HG03103 (cell line): ENCODE measurements around the gene GABRB1.

ENCODE experiments used
- ATAC-seq: cut with Tn5 transposase; IDR thresholded peaks from one replicate; pipeline ENCODE4 v1.9.1; 2021; ENCODE audit warnings: low read depth; ENCODE audit not compliant: unreplicated experiment

The GABRB1 gene

DNA sequence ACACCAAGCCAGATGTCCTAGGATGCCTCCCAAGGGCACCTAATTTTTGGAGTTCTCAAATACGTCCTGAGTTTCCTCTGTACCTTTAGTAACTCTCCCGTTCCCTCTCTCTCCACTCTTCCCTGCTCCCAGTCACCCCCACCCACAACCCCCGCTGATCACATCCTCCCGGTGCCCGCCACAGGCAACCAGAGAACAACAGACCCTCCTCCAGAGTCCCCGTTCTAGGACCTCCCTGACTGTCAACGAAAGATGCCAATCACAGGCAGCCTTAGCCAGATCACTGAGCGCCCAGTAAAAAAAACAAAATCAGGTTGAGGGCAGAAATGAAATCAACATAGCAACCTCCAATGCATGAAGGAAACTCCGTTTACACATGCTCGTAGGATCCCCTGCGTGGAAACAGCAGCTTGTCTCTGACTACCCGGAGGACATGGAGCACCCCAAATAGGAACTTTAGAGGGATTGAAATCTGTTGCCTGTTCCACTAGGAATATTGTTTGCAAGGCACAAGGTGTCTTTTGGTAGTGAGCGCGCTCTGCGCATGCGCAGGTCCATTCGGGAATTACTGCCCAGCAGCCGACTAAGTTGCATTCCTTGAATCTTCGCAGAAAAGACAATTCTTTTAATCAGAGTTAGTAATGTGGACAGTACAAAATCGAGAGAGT lies at the start of gene GABRB1:
Gene GABRB1 (plus strand): TSS at position 557 of the 668 bp plus-strand sequence.
- ATAC-seq: no peak

DNA sequence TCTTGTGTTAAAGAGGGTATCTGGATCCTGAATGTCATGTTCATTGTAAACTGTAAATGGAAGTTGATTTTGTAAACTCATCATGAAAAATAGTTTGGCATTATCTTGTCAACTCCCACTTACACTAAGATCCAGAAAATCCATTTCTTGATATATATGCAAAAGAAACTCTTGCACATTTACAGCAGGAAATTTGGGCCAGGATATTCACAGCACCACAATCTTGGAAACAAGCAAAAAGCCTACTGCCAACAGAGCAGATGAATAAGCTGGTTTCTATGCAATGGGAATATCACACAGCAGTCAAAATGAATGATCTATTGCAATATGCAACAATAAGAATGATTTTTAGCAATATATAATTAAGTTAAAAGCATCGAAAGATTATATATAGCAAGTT lies 46.6 kb upstream of the GABRB1 start:
- ATAC-seq: no peak

DNA sequence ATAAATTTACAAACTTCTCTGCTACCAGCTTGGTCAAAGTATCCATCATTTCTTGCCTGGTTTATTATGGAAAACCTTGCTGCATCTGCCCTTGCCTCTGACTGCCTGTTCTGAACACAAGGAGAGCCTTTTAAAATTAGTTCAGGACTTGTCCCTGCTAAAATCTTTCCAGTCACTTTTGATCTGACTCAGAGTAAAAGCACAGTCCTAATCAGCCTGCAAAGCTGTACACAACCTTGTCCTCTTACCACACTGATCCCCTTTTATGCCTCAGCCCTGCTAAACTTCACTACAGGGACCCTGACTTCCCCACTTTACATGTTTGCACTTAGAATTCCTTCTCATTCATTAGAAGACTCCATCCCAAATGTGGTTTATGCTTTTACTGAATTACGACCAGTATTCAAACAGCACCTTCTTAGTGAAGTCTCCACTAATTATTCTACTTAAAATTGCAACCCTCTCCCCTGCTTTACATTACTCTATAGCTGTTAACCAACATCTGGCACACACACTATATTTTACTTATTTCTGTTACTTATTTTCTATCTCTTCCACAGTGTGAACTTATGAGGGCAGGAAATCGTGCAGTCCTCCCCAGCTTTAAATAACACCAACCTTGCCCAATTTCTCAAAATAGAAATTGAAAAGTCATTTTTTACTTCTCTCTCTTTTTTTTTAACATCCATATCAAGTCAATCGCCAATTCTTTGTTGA lies 44.3 kb upstream of the GABRB1 start:
- no peak for ATAC-seq

DNA sequence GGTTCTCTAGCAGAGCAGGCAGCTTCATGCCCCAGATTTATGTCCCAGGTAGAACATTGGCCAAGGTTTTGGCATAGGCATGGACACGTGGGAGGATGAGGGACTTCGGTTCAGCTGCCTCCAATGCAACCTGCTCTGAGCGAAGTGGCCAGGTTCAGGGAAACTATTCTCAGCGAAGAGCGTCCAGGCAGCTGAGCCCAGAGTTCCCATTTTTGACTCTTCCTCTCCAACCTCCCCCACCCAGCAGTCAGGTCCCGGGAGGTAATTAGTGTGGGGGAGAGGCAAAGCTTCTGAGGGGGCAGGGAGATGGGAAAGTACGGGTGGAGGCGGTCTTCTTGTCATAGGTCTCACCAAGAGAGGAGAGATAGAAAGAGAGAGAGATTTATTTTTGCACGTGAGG lies 39.0 kb upstream of the GABRB1 start:
- no peak for ATAC-seq

DNA sequence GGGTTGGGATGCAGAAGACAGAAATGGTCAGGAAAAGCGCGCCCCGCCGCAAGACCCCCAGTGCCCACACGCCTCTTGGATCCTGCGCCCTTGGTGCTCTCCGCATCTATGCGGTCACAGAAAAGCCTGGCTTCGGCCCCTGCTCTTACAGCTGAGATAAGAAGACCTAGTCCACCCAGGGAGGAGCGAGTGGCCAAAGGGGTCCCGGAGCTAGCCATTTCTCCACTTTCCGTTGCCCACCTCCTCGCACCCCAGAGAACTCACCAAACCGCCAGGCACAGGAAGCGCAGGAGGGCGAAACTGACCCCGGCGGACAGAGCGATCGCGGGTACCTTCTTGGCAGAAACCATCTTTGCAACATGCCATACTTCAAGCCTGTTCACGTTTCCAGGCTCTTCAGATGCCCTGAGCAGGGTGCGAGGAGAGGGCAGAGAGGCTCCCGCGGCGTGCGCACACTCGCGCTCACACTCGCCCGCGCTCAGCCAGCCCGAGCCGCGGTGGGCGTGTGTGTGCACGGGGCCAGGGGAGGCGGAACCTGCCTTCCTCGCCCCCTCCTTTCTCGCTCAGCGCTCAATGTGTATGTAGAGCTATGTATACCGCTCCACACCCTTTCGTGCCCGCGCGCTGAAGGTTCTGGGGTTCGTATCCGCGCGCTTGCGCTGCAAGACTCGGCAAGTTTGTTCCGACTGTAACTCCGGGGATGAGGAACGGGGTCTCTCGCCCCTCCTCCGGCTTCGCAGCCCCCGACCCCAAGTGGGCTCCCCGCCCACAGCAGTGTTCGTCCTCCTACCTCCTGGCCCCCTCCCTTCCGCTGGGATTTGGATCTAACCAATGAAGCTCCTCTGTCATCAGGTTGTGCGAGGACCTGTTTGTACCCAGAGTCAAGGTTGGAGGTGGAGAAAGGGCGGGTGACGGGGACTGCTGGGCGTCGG lies 38.0 kb upstream of the GABRB1 start, which contains the start of gene GABRA4:
Gene GABRA4 (minus strand): TSS at position 507 of the 932 bp plus-strand sequence. CDS start 157 bp downstream, at position 350.
- no peak for ATAC-seq

DNA sequence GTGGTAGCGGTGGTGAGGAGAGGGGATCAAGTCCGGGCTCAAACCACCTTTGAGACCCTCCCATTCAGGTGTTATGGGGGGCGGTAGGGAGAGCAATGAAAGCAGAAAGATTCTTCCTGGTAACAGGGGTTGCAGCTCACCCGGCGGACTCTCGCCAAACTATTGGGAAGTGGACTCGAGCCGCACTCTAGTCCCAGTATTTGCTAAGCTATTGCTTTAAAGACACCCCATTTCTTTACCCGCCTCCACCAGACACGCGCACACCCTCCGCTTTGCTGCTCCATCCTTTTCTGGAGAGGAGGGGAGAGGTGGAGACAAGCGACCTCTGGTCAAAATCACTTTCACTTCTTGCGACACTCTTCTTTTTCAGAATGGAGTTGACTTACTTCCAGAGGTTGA lies 37.4 kb upstream of the GABRB1 start:
- ATAC-seq: no peak

DNA sequence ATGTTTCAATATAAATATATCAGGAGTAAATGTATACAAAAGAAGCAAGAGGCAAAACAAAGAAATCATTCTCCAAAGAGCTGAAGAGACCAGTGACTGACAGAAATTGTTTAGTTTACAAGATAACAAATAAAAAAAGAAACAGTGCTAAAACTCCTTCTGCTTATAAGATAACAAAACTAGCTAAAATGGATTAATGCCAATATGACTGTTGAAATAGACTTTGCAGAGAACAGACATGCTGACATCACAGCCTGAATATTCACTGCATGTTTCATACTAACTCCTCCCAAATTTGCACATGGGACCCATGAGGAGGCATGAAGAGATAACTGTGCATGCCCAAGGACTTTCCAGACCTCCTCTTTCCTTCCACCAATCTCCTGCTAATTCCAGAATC lies 31.8 kb upstream of the GABRB1 start:
- ATAC-seq: no peak

DNA sequence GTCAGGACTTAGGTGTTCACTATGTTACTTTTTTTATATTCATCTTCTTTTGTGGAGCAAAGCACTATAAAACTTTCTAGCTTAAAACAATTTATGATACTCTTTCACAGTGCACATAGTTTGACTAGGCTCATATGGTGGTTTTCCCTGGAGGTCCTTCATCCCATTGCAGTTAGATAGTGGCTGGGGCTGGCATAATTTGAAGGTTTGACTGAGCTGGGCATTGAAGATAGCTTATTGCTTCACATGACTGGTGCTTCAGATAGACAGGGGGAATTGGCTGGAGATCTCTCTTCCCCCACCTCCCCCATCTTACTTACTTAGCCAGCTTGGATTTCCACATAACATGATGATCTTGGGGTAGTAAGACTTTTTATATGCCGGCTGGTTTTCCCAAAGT lies 31.0 kb upstream of the GABRB1 start:
- no peak for ATAC-seq

DNA sequence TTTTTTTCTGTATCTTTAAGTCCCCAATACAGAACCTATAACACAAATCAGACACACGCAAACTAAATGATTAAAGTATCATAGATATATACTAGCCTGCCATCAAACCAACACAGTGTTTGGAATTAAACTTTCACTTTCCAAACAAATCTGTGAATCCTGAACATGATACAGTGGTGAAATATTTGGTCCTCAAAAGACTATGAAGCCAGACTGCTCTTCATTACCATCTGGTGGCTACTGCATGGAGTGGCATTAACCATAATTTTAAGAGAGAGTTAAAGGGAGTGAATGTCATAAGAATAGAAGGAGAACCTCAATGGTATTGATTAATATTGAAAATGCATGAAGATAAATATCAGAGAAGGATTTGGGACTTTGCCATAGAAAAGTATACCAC lies 28.8 kb upstream of the GABRB1 start:
- ATAC-seq: no peak

DNA sequence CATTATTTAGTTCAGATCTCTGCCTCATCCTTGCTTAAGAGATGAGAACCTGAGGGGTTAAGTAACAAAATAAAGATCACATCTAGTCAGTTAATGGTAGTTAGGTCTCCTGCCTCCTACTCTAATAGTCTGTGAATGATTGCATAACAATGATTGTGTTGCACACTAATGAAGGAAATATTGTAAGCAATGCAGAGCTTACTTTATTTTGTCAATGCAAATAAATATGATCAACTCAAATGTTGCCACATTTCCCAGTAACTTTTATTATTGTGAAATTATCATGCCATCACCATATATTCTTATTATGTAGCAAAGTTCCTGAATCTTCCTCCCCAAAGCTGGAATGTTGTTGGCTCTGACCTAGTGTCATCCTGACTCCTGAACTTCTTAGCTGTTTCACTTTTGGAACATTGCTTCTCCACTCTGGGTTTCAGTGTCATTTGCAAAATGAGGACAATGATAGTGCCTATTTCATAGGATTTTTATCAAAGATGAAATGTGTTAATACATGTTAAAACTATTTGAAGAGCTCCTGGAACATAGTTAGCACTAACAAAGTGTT lies 20.9 kb upstream of the GABRB1 start:
- no peak for ATAC-seq

DNA sequence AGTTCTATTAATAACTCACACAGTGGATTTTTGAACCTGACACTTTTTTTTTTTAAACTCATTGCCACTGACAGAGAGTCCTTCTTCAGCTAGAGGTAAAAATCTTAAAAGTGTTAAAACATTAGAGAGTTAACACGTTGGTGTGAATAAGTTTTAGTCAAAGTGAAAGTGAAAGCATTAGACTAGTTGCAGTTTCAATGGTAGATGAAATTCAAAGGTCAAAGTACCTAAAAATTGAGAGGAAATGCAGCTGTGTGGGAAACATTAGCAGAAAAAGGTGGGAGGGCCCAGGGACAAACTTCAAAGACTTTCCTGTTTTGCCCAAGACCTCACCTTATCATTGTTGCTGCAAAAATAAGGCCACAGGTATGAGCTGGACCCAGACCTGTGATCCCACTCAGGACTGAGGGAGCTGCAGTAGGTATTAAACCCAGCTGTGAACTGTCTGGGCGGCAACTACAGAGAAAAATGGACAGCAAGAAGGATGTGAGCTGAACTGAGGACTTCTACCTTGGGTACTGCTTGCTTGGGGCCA lies 20.4 kb upstream of the GABRB1 start:
- ATAC-seq: peak; percentile 93

DNA sequence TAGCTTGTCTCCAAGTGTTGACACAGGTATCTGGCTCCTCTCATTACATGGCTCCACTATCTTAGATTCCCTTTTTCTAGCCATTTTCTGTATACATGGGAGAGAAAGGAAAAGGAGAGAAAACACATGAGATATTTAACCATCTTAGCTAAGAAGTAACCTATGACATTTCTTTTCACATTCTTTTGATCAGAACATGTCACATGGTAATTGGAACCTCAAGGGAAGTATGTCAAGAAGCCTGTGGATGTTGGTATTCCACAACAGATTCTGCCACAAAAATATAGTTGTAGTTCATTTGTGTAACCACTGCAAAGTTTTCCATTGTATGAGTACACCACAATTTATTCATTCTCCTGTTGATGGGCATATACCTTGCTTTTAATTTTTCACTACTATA lies 18.7 kb upstream of the GABRB1 start:
- ATAC-seq: no peak

DNA sequence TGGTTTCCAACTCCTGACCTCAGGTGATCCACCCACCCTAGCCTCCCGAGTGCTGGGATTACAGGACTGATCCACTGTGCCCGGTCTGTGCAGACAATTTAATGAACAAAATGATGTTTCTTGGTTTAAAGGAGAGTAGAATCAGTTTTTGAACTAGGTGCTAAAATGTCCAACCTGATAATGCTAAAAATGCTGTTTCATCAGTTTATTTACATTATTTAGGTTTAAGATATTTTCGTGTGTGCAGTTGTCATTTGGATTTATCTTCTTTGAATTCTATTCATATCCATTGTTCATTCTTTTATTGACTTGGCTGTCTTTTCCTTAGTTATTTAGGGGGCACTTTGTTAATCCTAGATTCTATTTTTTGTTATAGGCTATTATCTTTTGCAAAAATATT lies 18.0 kb upstream of the GABRB1 start:
- ATAC-seq: no peak

DNA sequence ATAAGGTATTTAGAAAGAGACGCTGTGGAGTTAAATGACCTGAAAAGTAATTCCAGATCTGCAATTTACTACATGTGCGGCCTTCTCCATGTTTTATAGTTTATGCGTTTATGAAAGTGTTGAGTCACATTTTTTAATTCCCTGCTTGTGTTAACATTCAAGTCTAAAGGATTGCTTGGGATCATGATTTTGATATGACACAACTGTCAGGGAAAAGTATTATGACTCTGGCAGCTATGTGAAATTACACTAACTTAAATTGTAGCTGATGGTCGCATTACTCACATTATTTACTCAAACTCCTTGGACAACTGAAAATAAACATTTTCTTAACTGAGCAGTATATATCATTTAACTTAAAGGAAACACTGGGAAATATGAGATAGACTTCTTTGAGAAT lies 14.3 kb upstream of the GABRB1 start:
- ATAC-seq: no peak

DNA sequence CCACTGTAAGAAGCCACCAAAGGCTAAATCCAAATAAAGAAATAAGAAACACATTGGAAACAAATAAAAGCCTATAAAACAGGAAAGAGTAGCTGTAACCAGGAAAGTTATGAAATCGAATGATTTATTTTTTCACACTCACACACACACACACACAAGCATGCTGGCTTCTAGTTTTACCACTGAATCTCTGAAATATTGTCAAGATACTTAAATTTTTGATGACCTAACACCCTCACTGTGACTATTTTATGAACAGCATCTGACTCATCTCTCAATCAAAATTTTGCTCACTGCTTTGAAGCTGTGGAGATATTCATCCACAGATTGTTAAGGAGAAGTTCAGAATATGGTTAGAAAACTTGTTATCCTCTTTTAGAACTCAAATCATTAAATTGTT lies 13.9 kb upstream of the GABRB1 start:
- ATAC-seq: no peak

DNA sequence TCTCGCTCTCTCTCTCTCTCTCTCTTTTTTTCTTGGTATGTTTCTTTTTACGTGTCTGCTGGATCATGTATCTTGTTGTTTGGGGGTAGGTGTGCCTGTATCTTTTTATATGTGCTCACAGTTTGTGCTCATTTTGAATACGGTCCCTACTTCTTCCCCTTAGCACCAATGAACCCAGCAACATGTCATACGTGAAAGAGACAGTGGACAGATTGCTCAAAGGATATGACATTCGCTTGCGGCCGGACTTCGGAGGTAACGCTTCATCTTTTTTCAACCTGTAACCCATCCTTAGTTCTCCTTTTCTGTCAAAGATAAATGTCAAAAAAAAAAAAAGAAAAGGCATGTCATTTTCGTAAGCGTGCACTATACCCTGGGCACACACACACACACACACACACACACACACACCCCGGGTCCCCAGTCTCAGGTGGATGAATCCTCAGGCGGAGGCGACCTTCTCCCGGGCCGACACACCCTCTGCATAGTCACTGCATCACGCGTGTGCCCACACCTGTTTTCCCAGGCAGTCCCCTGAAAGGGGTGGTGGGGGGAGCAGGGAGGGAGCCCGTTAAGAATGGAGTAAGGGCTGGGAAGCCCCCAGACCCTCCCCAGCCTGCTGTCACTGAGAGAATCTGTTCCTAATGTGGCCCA lies 511 bp downstream of the GABRB1 start:
- ATAC-seq: no peak

DNA sequence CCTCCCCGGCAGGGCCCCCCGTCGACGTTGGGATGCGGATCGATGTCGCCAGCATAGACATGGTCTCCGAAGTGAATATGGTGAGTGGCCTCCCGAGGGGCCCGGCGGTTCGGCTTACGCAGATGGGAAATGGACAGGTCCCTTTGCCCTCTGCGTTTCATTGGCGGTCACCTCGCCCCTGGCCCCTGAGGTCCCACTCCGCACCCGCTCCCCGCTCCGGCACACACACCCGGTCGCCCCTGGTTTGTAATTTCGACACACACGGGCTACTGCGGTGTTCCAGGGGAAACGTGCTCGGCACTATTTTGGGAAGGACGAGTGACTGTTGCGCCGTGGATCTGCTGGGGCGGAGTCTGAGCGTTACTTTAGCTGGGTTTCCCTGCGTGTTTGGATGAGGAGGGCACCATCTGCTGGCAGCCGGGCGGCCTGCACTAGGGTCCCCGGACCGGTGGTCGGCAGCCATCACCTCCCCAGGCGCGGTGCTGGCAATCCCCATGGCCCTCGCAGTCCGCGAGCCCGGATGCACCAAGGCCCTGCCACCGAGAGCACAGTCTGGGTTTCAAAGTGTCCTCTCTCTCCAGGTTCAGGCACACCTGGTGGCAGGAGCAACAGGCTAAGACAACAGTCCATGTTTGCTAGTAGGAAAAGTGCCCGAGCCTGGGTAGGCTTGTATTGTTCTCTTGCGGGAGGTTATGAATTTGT lies 1.2 kb downstream of the GABRB1 start:
- peak; percentile 89 for ATAC-seq

DNA sequence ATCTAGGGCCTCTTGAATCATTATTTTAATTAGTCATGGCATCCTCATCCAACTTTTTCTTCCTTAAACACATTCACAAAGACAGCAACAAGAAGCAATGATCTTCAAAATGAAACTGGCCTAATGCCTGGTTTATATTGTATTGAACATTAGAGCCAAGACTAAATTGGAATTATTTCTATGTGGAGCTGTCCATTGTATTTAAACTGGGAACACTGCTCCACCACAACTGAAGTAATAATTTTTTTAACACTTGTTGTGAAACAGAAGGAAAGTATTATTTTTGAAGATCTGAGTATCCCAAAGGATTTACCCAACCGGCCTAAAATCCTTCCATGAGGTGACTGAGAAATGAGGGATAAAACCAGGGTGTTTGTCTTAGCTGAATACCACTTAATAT lies 6.9 kb downstream of the GABRB1 start:
- ATAC-seq: no peak

DNA sequence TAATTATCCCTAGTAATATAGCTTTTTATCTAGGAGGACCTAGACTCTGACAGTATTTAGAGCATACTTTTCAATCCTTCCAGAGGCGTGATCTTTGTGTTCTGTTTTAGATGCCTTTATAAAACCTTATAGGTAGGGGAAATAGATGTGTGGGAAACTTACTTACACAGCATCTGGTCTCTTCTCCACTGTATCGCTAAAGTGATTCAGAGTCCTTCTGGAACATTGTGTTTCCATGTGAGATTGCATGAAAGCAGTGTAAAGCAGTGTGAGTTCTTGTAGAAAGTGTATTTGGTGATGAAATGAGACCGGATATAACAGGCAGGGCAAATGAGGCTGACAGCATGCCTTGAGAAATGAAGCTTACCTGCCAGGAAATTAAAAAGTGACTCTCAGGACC lies 9.5 kb downstream of the GABRB1 start:
- ATAC-seq: no peak

DNA sequence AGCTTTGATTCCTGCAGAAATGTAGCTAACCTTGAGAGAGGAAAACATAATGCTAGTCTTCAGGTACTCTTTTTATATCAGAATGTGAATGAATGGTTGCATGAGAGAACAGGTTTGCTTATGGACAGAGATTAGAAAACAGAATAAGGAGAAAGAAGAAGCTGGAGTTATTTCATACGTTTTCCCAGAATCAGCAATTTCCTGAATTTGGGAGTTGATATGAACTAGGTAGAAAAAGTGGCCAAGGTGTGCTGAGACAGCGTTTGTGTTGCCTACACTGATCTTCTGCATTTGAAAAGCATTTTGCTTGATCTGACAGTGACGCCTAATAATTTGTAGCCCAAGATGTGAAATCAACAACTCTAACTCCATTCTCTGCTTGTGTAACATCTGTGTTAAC lies 12.5 kb downstream of the GABRB1 start:
- no peak for ATAC-seq
